ENCODE results near the gene INO80B.

DNA sequence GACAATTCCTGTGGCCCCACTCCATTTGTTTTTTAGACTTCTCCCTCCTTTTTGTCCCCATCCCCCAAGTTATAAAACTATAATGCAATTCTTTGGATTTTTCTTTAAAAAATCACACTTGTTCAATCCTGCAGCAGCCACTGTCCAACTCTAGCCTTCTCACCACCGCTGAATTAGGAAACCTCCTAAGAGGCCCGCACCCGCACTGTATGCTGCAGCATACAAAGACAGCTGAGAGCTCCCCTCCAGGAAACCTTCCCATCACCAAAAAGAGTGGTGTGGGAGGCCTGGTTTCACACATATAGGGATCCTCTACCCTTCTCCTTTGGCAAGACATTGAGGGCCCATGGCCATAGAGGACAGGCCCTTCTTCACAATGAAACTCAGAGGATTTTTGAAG is 49.7 kb downstream of the INO80B start:
- TF ChIP-seq POLR2AphosphoS5 (IDR thresholded peaks at IDR 0.05; ENCODE audit: low read depth, low read length), result no peak
- no peak for TF ChIP-seq POLR2A (IDR thresholded peaks at IDR 0.05; ENCODE audit: low read depth, low read length)

Data from GM12892 (cell line).